Upper lobe of left lung (tissue), 6 donors: Measurements from ENCODE around the gene APBA3. TPM values are rescaled to one million over a fixed set of nuclear protein-coding genes. Genes with fewer than 3 reads are reported as not detected.

Experiments used
- ATAC-seq, 2 donors: fragments of 200-7000 bp; cut with Tn5 transposase; one replicate each; pipeline ENCODE4 v1.9.1; 2022; ENCODE audit warnings: mild to moderate bottlenecking in 2 of 2, moderate library complexity in 2 of 2; ENCODE audit not compliant: low FRiP score in 2 of 2
- DNase-seq, 2 donors: peaks; one replicate each; pipeline ENCODE4 v3.0.0-alpha.2; 2019 to 2020
- H3K27ac ChIP-seq, 4 donors: fragments of 200-600 bp; sonication (generic); one replicate each; pipeline ENCODE4 v1.5.1; 2016 to 2019
- H3K27me3 ChIP-seq, 4 donors: fragments of 200-600 bp; sonication (generic); one replicate each; pipeline ENCODE4 v1.5.1; 2017 to 2019
- H3K36me3 ChIP-seq, 4 donors: fragments of 200-600 bp; sonication (generic); one replicate each; pipeline ENCODE4 v1.5.1; 2016 to 2019
- H3K4me1 ChIP-seq, 4 donors: fragments of 200-600 bp; sonication (generic); one replicate each; pipeline ENCODE4 v1.5.1; 2018 to 2019
- H3K4me3 ChIP-seq, 4 donors: fragments of 200-600 bp; sonication (generic); one replicate each; pipeline ENCODE4 v1.5.1; 2017 to 2019; ENCODE audit warnings: mild to moderate bottlenecking in 2 of 4, moderate library complexity in 1 of 4
- H3K9me3 ChIP-seq, 4 donors: fragments of 200-600 bp; sonication (generic); one replicate each; pipeline ENCODE4 v1.5.1; 2018 to 2019
- EP300 ChIP-seq, 4 donors: sonication (generic); formaldehyde crosslinking; IDR thresholded peaks; one replicate each; pipeline ENCODE4 v1.5.1; 2017; ENCODE audit warnings: antibody characterized with exemption in 4 of 4, control low read depth in 2 of 4
- POLR2A ChIP-seq, 4 donors: fragments of 450-650 bp; IDR thresholded peaks; one replicate each; pipeline ENCODE4 v1.5.1; 2016 to 2017; ENCODE audit warnings: antibody characterized with exemption in 4 of 4, mild to moderate bottlenecking in 2 of 4
- POLR2AphosphoS5 ChIP-seq, 2 donors: sonication (generic); formaldehyde crosslinking; IDR thresholded peaks; one replicate each; pipeline ENCODE4 v1.5.1; 2017; ENCODE audit warnings: antibody characterized with exemption in 2 of 2
- WGBS, 2 donors: methylation state at CpG; one replicate each; pipeline ENCODE4 v1.1.5; 2017 to 2018; 5-methylcytosine and 5-hydroxymethylcytosine counted together
- total RNA-seq, 6 donors: library from RNA; depleted of rRNA in 4 of 6; stranded (reverse); fragments of >200 nt in 4 of 6; gene quantifications; one replicate each; pipeline versions ENCODE4 v1.1.0 to v1.2.1, GENCODE V29; 2016 to 2021
- TF ChIP-seq, protein P1 (sequence below), 6 experiments: fragments of 450-650 bp in 4 of 6; fragments of 200-600 bp in 2 of 6; sonication (generic) in 2 of 6; IDR thresholded peaks; one replicate each; pipeline ENCODE4 v1.5.1; 2016 to 2019; ENCODE audit warnings: antibody characterized with exemption in 6 of 6
- donor health status: DM: no; HTN: no; CAD: no; lungs with moderate emphysema.
- donor health status: DM: no; HTN: yes; CAD: no; lungs with severe emphysema.

Gene APBA3
- total RNA-seq, 6 donors from 2014 or later: 13.4 to 92.2 (median 21.6) TPM

DNA sequence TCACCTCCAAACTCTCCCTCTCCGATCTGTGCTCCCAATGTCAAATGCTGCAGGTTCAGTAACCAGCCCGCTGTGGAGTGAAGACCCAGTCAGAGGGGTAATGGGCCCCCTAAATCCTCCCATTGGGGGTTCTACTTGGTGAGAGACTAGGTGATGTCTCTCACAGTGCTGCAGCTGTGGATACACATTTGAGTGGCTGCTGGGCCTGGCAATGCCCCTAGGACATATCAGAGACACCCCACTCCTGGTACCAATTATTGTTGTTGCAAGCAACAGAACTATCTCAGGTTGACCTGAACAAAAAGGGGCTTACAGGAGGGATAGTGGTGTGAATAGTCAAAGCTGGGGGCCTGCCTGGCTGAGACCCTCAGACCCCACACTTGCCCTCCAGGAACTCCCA is 20.1 kb upstream of the APBA3 start:
- Histone ChIP-seq H3K4me3 (no peak overlapping the region), H3K9me3 (peaks cover 12 to 27% (median 17%) of the 10 kb centered on the region in 4 donors), H3K36me3 (peaks cover 0 to 10% (median 0%) of the 10 kb centered on the region in 4 donors), H3K27ac (no peak overlapping the region), H3K27me3 (peaks cover 0 to 7% (median 3%) of the 10 kb centered on the region in 4 donors), H3K4me1 (peaks cover 0 to 19% (median 4%) of the 10 kb centered on the region in 4 donors)
- 96 to 100% methylated on average over 2 of the region's 2 CpGs for WGBS, 2 donors
- ATAC-seq (no peak), DNase-seq (no peak)
- TF ChIP-seq, protein P1, sequence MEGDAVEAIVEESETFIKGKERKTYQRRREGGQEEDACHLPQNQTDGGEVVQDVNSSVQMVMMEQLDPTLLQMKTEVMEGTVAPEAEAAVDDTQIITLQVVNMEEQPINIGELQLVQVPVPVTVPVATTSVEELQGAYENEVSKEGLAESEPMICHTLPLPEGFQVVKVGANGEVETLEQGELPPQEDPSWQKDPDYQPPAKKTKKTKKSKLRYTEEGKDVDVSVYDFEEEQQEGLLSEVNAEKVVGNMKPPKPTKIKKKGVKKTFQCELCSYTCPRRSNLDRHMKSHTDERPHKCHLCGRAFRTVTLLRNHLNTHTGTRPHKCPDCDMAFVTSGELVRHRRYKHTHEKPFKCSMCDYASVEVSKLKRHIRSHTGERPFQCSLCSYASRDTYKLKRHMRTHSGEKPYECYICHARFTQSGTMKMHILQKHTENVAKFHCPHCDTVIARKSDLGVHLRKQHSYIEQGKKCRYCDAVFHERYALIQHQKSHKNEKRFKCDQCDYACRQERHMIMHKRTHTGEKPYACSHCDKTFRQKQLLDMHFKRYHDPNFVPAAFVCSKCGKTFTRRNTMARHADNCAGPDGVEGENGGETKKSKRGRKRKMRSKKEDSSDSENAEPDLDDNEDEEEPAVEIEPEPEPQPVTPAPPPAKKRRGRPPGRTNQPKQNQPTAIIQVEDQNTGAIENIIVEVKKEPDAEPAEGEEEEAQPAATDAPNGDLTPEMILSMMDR (IDR thresholded peaks at IDR 0.05): no peak
- TF ChIP-seq POLR2A (IDR thresholded peaks at IDR 0.05) (no peak), EP300 (IDR thresholded peaks at IDR 0.05) (no peak), POLR2AphosphoS5 (IDR thresholded peaks at IDR 0.05) (no peak)

DNA sequence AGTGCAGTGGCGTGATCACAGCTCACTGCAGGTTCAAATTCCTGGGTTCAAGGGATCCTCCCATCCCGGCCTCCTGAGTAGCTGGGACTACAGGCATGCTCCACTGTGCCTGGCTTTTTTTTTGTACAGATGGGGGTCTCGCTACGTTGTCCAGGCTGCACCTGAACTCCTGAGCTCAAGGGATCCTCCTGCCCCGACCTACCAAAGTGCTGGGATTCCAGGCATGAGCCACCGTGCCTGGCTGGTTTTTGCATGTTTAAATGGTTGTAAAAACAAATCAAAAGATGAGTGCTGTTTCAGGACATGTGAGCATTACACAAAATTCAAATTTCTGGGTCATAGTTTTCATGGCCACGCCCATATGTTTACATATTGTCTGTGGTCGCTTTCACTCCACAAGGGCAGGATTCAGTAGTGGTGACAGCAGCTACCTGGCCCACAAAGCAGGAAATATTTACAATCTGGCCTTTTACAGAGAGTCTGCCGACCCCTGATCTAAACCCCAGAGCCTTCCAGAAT is 19.4 kb upstream of the APBA3 start:
- ATAC-seq: no peak
- DNase-seq: no peak
- H3K27me3 ChIP-seq: peaks cover 0 to 4% (median 2%) of the 10 kb centered on the region in 4 donors

DNA sequence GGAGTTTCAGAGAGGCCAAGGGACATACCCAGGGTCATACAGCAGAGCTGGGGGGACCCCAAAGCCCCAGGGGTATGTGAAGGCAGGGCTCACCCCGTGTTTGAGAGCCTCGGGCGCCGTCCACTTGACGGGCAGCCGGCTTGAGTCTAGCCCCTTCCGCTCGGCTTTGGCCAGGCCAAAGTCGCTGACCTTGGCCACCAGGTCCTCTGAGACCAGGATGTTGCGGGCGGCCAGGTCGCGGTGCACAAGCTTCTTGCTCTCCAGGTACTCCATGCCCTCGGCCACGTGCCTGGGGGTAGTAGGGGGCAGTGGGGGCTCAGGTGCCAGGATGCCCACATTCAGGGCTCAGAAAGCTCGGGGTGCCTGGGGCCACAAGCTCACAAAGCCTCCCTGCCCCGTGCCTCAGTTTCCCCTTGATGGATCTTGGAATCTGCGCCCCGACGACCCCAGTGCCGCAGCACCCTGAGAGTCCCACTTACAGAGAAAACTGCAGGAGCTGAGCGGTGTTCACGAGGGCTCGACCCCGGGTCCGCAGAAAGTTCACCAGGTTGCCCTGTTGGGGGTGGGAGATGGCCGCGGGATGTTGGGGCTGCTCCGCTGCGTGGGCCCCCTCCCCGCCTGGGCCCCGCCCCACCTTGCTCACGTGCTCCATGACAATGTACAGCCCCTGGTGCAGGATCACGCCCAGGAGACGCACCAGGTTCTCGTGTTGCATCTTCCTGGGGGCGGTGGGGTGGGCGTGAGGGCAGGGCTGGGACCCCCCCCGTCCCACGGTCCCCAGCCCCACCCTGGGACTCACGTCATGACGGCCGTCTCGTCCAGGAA is 17.6 kb upstream of the APBA3 start:
- WGBS, 2 donors: 75 to 85% methylated on average over 4 to 44 of the region's 44 CpGs
- peaks cover 12 to 27% (median 17%) of the 10 kb centered on the region in 4 donors for H3K9me3 ChIP-seq
- DNase-seq (peak in 1 of 2 donors; percentile 80), ATAC-seq (no peak)
- no peak overlapping the region for H3K4me3 ChIP-seq
- TF ChIP-seq, protein P1 (IDR thresholded peaks at IDR 0.05): no peak
- TF ChIP-seq POLR2AphosphoS5 (IDR thresholded peaks at IDR 0.05) (no peak), EP300 (IDR thresholded peaks at IDR 0.05) (no peak), POLR2A (IDR thresholded peaks at IDR 0.05) (no peak)
- no peaks in the 10 kb centered on the region for H3K27me3 ChIP-seq
- no peak overlapping the region for H3K27ac ChIP-seq
- peaks cover 0 to 10% (median 0%) of the 10 kb centered on the region in 4 donors for H3K36me3 ChIP-seq
- H3K4me1 ChIP-seq: no peaks in the 10 kb centered on the region

More for the DNA sequence above, 19.4 kb upstream of the APBA3 start:
- WGBS, 2 donors: 84 to 89% methylated on average over 9 of the region's 9 CpGs
- H3K4me1 ChIP-seq: peaks cover 0 to 13% (median 4%) of the 10 kb centered on the region in 4 donors
- peaks cover 12 to 27% (median 17%) of the 10 kb centered on the region in 4 donors for H3K9me3 ChIP-seq
- H3K27ac ChIP-seq: no peak overlapping the region
- TF ChIP-seq, protein P1 (IDR thresholded peaks at IDR 0.05): no peak
- no peak for TF ChIP-seq EP300 (IDR thresholded peaks at IDR 0.05)
- H3K36me3 ChIP-seq: peaks cover 0 to 10% (median 0%) of the 10 kb centered on the region in 4 donors
- no peak overlapping the region for H3K4me3 ChIP-seq

DNA sequence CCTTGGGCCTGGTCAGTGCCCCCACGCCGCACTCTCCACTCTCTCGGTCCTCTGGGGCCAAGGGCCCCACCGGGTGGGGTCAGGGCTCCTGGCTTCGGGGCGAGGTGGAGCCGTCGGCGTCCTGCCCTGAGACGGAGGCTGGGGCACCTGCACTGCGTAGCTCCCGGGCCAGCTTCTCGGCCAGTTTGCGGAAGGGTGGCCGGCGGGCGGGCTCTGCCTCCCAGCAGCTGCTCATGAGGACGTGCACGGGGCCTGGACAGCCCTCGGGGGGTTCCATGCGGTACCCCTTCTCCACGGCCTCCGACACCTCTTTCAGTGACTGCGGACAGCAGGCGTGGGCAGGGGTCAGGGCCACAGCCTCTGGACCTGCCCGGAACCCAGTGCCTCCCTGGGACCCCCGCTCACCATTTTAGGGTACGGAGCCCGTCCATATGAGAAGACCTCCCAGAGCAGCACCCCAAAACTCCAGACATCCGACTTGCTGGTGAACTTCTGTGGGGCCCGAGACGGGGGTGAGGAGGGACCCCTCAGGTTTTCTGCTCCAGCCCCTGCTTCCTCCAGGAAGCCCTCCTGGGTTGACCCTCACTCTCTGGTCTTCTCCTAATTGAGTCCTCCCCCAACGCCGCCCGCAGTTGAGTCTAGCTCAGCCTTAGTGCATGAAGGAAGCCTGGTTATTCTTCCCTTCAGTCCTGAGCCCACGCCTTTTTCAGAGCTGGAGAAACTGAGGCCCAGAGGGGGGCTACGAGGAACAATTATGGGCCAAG is 16.8 kb upstream of the APBA3 start:
- no peak overlapping the region for H3K27ac ChIP-seq
- ATAC-seq (no peak), DNase-seq (peak in 1 of 2 donors; percentile 84)
- 91 to 94% methylated on average over 19 to 35 of the region's 37 CpGs for WGBS, 2 donors
- H3K4me1 ChIP-seq: no peaks in the 10 kb centered on the region
- H3K36me3 ChIP-seq: peaks cover 0 to 10% (median 0%) of the 10 kb centered on the region in 4 donors
- H3K9me3 ChIP-seq: peaks cover 12 to 27% (median 17%) of the 10 kb centered on the region in 4 donors
- no peak overlapping the region for H3K4me3 ChIP-seq
- TF ChIP-seq, protein P1 (IDR thresholded peaks at IDR 0.05): no peak
- TF ChIP-seq POLR2A (IDR thresholded peaks at IDR 0.05) (no peak), POLR2AphosphoS5 (IDR thresholded peaks at IDR 0.05) (no peak)
- H3K27me3 ChIP-seq: no peaks in the 10 kb centered on the region
